Activated naive CD8-positive, alpha-beta T cell treated with anti-CD3 and anti-CD28 coated beads, Interleukin-2, amount 50 U/mL, for 24 hours (primary cell): ENCODE data around the gene MAGEA8.
"Not testable (repeated sequence)": the region's sequence is repeated elsewhere in the genome, so short reads cannot be mapped to it uniquely, and the experiment has no call there.

ENCODE experiments used
- ATAC-seq: fragments of 150-1000 bp; cut with Tn5 transposase; one replicate; pipeline ENCODE4 v1.10.0; 2021
- DNase-seq: peaks from one replicate; pipeline ENCODE4 v3.0.0; 2021
- H3K27ac Mint-ChIP-seq: one replicate; pipeline ENCODE4 v1.8.0; 2021; ENCODE audit warnings: mild to moderate bottlenecking, mixed read lengths
- H3K27me3 Mint-ChIP-seq: one replicate; pipeline ENCODE4 v1.8.0; 2021; ENCODE audit warnings: mixed read lengths
- H3K36me3 Mint-ChIP-seq: one replicate; pipeline ENCODE4 v1.8.0; 2021; ENCODE audit warnings: low read depth, mixed read lengths
- H3K4me1 Mint-ChIP-seq: one replicate; pipeline ENCODE4 v1.8.0; 2021; ENCODE audit warnings: mixed read lengths
- H3K4me3 Mint-ChIP-seq: one replicate; pipeline ENCODE4 v1.8.0; 2021; ENCODE audit warnings: mild to moderate bottlenecking, moderate library complexity, mixed read lengths
- H3K9me3 Mint-ChIP-seq: one replicate; pipeline ENCODE4 v1.8.0; 2021; ENCODE audit warnings: mixed read lengths

MAGEA8 gene

DNA sequence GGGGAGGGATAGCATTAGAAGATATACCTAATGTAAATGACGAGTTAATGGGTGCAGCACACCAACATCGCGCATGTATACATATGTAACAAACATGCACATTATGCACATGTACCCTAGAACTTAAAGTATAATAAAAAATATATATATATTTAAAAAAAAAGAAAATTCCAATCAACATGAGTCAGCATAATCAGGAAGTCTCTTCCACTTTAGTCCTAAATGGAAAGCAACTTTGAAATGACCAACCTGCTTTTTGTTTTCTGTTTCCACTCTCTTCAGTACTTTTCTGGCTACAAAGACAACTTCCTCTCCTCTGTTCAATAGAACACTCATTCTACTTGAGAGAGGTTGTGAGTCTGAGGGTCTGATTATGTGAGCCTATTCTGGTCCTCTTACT, 13.5 kb upstream of the MAGEA8 start:
- Mint-ChIP-seq H3K27me3 (peaks cover 4% of the 10 kb centered on the region), H3K4me3 (no peak overlapping the region), H3K9me3 (no peaks in the 10 kb centered on the region), H3K36me3 (no peaks in the 10 kb centered on the region), H3K4me1 (peaks cover 11% of the 10 kb centered on the region), H3K27ac (no peak overlapping the region)
- no peak for ATAC-seq
- DNase-seq = no peak

DNA sequence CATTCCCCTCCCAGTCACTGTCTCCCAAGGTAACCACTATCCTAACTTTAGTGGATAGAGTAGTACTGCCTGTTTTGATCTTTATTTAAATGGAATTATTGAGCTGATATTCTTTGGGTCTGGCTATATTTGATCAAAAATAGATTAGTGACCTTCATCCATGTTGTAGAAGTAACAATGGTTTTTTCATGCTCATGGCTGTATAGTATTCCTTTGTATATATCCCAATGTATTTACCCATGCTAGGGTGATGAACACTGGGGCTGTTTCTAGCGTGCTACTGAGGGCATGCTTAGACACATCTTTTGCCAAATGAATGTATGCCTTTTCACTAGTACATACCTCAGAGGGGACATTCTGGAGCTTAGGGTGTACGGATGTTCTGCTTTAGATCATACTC, 10.1 kb upstream of the MAGEA8 start:
- DNase-seq = no peak
- no peak for ATAC-seq

DNA sequence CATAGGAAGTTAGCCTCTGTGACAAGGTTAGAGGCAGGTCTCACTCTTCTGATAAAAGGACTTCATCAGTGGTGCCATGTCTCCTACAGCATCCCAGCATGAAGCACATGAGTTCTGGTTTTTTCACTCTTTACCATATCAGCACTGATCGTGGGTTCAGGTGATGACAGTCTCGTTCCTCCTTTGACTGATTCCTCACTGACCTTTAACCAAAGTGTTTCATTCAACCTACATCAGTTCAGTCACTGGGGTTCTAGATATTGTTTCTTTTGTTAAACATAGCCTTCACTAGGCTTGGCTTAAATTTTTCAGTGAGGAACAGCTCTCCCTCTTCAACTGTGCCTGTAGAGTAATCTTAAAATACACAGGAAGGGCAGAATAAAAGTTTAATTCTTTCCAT, 9.6 kb upstream of the MAGEA8 start:
- Mint-ChIP-seq H3K27ac (peak overlapping the region; percentile 68), H3K9me3 (no peaks in the 10 kb centered on the region), H3K4me3 (no peak overlapping the region), H3K27me3 (peaks cover 6% of the 10 kb centered on the region), H3K36me3 (no peaks in the 10 kb centered on the region), H3K4me1 (peaks cover 11% of the 10 kb centered on the region)
- ATAC-seq (no peak), DNase-seq (no peak)

More for the DNA sequence above, 10.1 kb upstream of the MAGEA8 start:
- Mint-ChIP-seq H3K36me3 (no peaks in the 10 kb centered on the region), H3K9me3 (no peaks in the 10 kb centered on the region), H3K27ac (no peak overlapping the region), H3K4me1 (peaks cover 11% of the 10 kb centered on the region), H3K27me3 (peaks cover 6% of the 10 kb centered on the region), H3K4me3 (no peak overlapping the region)

DNA sequence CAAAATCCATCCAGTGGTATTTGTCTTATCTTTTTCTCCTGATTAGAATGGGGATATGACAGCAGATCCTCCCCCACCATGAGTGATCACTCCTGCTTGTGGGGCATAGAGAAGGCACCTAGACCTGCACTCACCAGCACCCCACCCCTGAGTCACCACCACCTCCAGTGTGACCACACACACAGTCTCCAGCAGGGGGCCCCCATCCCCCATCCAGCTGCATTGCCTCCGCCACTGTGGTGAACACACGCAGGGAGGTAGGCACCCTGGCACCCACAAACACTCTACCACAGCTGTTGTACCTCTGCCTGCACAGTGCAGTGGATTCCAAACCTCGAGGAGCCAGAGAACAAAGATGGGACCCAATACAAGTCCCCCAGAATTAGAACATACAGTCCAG, 9.0 kb upstream of the MAGEA8 start:
- Mint-ChIP-seq H3K36me3 (no peaks in the 10 kb centered on the region), H3K9me3 (no peaks in the 10 kb centered on the region), H3K4me3 (no peak overlapping the region), H3K27me3 (peaks cover 6% of the 10 kb centered on the region), H3K4me1 (peaks cover 11% of the 10 kb centered on the region), H3K27ac (peak overlapping the region; percentile 68)
- peak; percentile 99 for ATAC-seq
- DNase-seq = peak; percentile 66

DNA sequence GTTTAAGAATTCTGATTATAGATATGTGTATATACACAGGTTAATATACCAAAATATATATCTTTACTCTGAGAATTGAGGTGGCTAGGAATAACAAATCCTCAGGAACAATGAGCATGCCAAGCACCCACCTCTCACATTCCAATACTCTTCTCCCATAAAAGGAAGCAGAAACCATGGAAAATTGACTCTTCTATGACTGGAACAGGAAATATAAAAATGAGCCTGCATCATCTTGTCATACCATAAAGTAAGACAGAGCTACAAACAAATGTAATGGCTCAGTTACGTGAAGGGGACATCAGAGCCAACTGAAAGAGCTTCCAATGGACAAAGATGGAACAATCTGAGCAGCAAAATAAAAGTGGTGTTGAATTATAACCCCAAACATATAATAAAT, 3.8 kb upstream of the MAGEA8 start:
- H3K4me1 Mint-ChIP-seq = peaks cover 1% of the 10 kb centered on the region
- H3K27ac Mint-ChIP-seq = no peak overlapping the region
- ATAC-seq = no peak

DNA sequence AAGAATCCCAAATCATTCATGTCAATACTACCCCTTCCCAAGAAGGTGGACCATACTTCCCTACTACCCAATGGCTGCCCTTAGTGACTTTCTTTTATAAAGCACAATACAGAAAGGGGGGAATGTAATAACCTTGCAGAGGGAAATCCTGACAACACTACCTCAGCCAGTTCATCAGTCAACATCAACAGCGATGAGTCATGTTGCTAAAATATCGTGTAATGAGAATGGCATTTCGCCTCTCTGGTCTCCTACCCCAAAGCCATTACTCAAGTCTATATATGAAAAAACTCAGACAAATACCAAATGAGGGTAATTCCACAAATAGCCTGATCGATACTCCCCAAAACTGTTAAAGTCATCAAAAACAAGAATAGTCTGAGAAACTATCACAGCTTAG, 3.3 kb upstream of the MAGEA8 start:
- H3K4me3 Mint-ChIP-seq = no peak overlapping the region
- no peak overlapping the region for H3K27ac Mint-ChIP-seq
- H3K9me3 Mint-ChIP-seq = no peaks in the 10 kb centered on the region
- H3K36me3 Mint-ChIP-seq = no peaks in the 10 kb centered on the region
- ATAC-seq = no peak
- H3K4me1 Mint-ChIP-seq = no peaks in the 10 kb centered on the region
- peaks cover 5% of the 10 kb centered on the region for H3K27me3 Mint-ChIP-seq
- DNase-seq = no peak

More for the DNA sequence above, 3.8 kb upstream of the MAGEA8 start:
- no peaks in the 10 kb centered on the region for H3K9me3 Mint-ChIP-seq
- H3K4me3 Mint-ChIP-seq = no peak overlapping the region
- peaks cover 5% of the 10 kb centered on the region for H3K27me3 Mint-ChIP-seq
- H3K36me3 Mint-ChIP-seq = no peaks in the 10 kb centered on the region
- DNase-seq = no peak

DNA sequence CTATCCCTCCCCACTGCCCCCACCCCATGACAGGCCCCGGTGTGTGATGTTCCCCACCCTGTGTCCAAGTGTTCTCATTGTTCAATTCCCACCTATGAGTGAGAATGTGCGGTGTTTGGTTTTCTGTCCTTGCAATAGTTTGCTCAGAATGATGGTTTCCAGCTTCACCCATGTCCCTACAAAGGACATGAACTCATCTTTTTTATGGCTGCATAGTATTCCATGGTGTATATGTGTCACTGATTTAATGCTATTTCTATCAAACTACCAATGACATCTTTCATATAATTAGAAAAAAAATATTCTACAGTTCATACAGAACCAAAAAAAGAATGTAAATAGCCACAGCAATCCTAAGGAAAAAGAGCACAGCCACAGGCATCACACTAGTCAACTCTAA, 9.8 kb downstream of the MAGEA8 start:
- not testable (repeated sequence) for DNase-seq, H3K4me1 Mint-ChIP-seq, ATAC-seq, H3K27ac Mint-ChIP-seq, H3K9me3 Mint-ChIP-seq, H3K27me3 Mint-ChIP-seq, H3K4me3 Mint-ChIP-seq, H3K36me3 Mint-ChIP-seq

DNA sequence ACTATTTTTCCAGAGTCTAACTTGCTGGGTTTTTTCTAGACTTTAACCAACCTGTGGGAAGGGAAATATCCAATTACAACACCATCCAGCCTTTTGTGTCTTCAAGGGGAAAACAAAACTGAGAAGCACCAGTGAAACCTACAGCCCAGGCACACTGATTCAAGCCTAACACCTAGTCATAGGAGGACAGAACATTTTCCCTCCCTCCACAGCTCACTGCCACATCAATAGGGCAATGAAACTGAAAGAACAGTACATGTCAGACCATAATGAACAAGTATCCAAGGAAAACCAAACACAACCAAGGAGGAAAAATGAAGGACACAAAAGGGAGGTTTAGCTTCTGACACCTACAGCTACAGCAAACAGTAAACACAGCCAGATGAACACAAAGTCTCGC, 17.6 kb downstream of the MAGEA8 start:
- DNase-seq = no peak
- Mint-ChIP-seq H3K36me3 (no peaks in the 10 kb centered on the region), H3K27me3 (peaks cover 1% of the 10 kb centered on the region), H3K9me3 (peaks cover 5% of the 10 kb centered on the region), H3K27ac (peak overlapping the region; percentile 32), H3K4me3 (peak overlapping the region; percentile 3), H3K4me1 (peaks cover 17% of the 10 kb centered on the region)
- peak; percentile 84 for ATAC-seq

DNA sequence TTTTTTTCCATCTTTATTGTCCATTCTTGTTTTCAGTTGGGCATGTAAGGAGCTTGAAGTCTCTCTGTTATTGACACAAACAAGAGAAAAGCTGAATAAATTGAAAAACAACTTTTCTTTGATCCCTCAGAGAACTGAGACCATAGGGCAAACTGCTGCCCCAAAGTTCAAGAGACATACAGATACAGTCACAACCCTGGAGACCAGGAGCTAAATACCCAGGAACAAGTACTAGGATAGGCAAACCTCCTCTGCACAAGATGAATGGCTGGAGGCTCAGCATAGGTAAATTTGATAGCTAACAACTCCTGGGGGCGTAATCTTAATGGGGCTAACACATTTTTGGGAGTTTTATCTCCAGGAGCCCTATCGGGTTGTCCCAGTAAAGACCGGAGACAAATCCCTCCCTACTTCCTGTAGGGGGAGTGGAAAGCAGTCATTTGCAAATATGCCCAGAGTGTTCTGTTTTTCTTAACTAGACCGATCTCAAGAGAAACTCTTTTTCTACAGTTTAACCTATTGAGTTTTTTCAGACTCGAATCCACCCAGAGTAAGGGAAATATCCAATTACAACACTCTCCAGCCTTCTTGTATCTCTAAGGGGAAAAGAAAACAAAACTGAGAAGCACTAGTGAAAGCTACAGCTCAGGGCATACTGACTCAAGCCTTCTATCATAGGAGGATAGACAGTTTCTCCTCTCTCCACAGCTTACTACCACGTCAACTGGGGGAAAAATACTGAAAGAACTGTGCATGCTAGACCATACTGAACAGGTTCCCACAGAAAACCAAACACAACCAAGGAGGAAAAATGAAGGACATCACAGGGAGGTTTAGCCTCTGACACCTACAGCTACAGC, 23.1 kb downstream of the MAGEA8 start:
- Mint-ChIP-seq H3K27me3 (peaks cover 3% of the 10 kb centered on the region), H3K36me3 (no peaks in the 10 kb centered on the region), H3K4me1 (peaks cover 18% of the 10 kb centered on the region), H3K4me3 (peak overlapping the region; percentile 67), H3K27ac (no peak overlapping the region), H3K9me3 (no peaks in the 10 kb centered on the region)
- ATAC-seq = peak; percentile 80
- DNase-seq = no peak

DNA sequence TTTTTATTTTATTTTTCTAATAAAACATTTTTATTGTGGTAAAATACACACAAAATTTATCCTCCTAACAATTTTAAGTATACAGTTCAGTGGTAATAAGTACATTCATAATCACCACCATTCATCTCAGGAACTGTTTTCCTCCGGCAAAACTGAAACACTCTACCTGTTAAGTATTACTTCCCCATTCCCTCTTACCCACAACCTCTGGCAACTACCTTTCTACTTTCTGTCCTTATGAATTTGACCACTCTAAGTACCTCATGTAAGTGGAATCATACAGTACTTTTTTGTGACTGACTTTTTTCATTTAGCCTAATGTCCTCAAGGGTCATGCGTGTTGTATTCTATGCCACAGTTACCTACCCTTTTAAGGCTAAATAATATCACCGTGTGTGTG, 27.3 kb downstream of the MAGEA8 start:
- DNase-seq (no peak), ATAC-seq (no peak)
- Mint-ChIP-seq H3K9me3 (no peaks in the 10 kb centered on the region), H3K27ac (no peak overlapping the region), H3K36me3 (no peaks in the 10 kb centered on the region), H3K4me3 (no peak overlapping the region), H3K27me3 (peaks cover 2% of the 10 kb centered on the region), H3K4me1 (peaks cover 11% of the 10 kb centered on the region)

DNA sequence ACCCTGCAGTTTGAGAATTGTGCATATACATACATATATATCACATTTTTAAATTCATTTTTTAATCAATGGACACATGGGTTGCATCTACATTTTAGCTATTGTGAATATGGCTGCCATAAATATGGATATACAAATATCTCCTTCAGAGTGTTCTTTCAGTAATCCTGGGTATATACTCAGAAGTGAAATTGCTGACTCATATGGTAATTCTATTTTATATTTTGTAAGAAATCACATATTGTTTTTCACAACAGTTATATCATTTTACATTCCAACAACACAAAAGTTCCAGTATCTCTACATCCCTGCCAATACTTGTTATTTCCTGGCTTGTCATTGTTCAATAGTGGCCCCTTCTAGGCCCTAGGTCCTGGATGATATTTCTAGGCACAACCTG, 27.7 kb downstream of the MAGEA8 start:
- Mint-ChIP-seq H3K36me3 (no peaks in the 10 kb centered on the region), H3K27me3 (peaks cover 2% of the 10 kb centered on the region), H3K27ac (no peak overlapping the region), H3K4me3 (no peak overlapping the region), H3K4me1 (peaks cover 11% of the 10 kb centered on the region), H3K9me3 (no peaks in the 10 kb centered on the region)
- DNase-seq (no peak), ATAC-seq (no peak)

DNA sequence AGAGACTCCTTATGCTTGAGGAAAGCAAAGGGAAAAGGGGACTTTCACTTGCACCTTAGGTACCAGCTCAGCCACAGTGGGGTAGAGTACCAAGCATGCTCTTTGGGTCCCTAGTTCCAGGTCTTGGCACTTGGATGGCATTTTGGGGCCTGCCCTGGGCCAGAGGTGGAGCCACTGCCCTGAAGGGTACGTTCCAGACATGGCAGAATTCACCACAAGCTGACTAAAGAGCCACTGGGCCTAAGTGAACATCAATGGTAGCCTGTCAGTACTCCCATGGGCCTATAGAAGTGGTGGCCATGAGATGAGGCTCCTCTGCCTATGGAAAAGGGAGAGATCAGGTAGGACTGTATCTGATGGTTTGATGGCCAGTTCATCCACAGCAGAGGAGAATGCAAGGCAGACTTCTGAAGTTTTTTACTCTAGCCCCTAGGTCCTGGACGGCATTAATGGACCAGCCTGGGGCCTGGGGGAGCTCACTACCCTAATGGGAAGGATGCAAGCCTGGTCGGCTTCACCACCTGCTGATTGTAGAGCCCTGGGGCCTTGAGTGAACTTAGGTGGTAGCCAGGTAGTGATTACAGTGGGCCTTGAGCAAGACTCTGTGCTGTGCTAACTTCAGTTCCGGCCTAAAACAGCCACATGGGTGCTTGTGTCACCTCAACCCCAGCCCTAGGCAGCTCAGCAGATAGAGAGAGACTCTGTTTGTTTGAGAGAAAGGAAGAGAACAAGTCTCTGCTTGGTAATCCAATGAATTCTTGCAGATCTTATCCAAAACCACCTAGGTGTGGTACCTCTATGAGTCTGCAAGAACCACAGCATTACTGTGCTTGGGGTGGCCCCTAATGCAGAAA, 28.6 kb downstream of the MAGEA8 start:
- DNase-seq = no peak
- Mint-ChIP-seq H3K9me3 (peaks cover 4% of the 10 kb centered on the region), H3K4me3 (no peak overlapping the region), H3K27ac (no peak overlapping the region), H3K27me3 (peaks cover 2% of the 10 kb centered on the region), H3K36me3 (no peaks in the 10 kb centered on the region), H3K4me1 (peaks cover 6% of the 10 kb centered on the region)
- peak; percentile 72 for ATAC-seq

DNA sequence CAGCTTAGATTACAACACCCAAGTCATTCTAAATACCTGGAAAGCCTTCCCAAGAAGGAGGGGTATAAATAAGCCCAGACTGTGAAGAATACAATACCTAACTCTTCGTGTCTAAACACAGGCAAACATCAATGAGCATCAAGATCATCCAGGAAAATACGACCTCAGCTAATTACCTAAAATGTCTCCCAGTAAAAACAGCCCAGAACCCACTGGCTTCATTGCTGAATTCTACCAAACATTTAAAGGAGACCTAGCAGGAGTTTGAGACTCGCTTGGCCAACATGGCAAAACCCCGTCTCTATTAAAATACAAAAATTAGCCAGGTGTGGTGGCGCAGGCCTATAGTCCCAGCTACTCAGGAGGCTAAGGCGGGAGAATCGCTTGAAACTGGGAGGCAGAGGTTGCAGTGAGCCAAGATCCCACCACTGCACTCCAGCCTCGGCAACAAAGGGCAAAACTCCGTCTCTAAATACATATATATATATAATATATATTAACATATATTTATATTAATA, 29.3 kb downstream of the MAGEA8 start:
- ATAC-seq = no peak
- peaks cover 3% of the 10 kb centered on the region for H3K4me1 Mint-ChIP-seq
- H3K27ac Mint-ChIP-seq = no peak overlapping the region
- H3K27me3 Mint-ChIP-seq = peaks cover 2% of the 10 kb centered on the region
- H3K36me3 Mint-ChIP-seq = no peaks in the 10 kb centered on the region
- DNase-seq = no peak
- H3K4me3 Mint-ChIP-seq = no peak overlapping the region
- peaks cover 4% of the 10 kb centered on the region for H3K9me3 Mint-ChIP-seq

DNA sequence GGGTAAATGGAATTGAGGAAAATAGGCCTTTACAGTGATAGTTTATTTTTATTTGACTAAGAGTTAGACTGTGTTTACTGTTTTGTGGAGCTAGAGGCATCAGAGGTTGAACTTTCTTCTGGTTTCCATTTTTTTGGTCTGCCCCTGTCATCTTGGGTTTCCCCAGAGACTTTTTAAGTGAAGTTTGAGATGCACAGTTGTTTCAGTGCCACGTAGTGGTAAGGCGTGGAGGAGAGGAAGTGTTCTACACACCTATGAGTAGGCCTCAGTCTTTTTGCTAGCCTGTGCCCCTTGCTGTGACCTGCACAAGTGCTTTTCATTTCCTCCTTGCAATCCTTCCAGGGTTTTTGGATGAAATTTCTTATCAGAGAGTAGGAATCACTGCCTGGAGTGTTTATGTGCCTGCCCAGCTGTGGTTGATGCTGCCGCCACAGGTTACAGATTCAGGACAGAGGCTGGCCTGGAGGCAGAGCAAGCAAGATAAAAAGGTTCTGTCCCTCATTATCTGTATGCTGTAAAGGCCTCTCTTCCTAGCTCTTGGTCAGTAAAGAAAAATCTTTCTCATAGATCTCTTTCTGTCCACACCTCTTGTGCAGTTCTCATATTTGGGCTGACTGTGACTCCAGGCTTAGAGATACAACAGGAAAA, 35.9 kb downstream of the MAGEA8 start:
- Mint-ChIP-seq H3K27ac (no peak overlapping the region), H3K9me3 (peaks cover 4% of the 10 kb centered on the region), H3K4me1 (peaks cover 7% of the 10 kb centered on the region), H3K27me3 (no peaks in the 10 kb centered on the region), H3K36me3 (no peaks in the 10 kb centered on the region), H3K4me3 (no peak overlapping the region)
- ATAC-seq (peak; percentile 79), DNase-seq (no peak)
